ELF-1 (cell line): ENCODE measurements around the gene SYF2.
"Not testable (repeated sequence)": the region's sequence is repeated elsewhere in the genome, so short reads cannot be mapped to it uniquely, and the experiment has no call there.

Source experiments
- DNase-seq: peaks from one replicate; pipeline ENCODE4 v3.0.0-alpha.2; 2016; ENCODE audit warnings: low read depth, low spot score

The SYF2 gene

GRCh38 chr1:25246600-25247023, 14.3 kb upstream of the SYF2 start:
- DNase-seq, result no peak

- DNase-seq, result peak; percentile 48
Measured at GRCh38 chr1:25245809-25246599, 13.7 kb upstream of the SYF2 start.

GRCh38 chr1:25245393-25245792, 13.1 kb upstream of the SYF2 start:
- DNase-seq, result no peak

- DNase-seq, result no peak
Measured at GRCh38 chr1:25243907-25244306, 11.6 kb upstream of the SYF2 start.

GRCh38 chr1:25239681-25240541, 7.6 kb upstream of the SYF2 start:
- peak; percentile 98 for DNase-seq

GRCh38 chr1:25238046-25238445, 5.7 kb upstream of the SYF2 start:
- no peak for DNase-seq

GRCh38 chr1:25236261-25236660, 4.0 kb upstream of the SYF2 start:
- not testable (repeated sequence) for DNase-seq

GRCh38 chr1:25235411-25235810, 3.1 kb upstream of the SYF2 start:
- not testable (repeated sequence) for DNase-seq

- DNase-seq, result peak; percentile 92
Measured at GRCh38 chr1:25232866-25233784, 823 bp upstream of the SYF2 start.

GRCh38 chr1:25223471-25223870, 8.8 kb downstream of the SYF2 start:
- no peak for DNase-seq

- DNase-seq, result no peak
Measured at GRCh38 chr1:25222606-25223005, 9.7 kb downstream of the SYF2 start.

- DNase-seq, result no peak
Measured at GRCh38 chr1:25220666-25221065, 11.6 kb downstream of the SYF2 start.

GRCh38 chr1:25219661-25220251, 12.5 kb downstream of the SYF2 start:
- DNase-seq, result no peak

GRCh38 chr1:25217598-25218232, 14.6 kb downstream of the SYF2 start:
- no peak for DNase-seq

- DNase-seq, result no peak
Measured at GRCh38 chr1:25217015-25217414, 15.3 kb downstream of the SYF2 start.

- no peak for DNase-seq
Measured at GRCh38 chr1:25216123-25216522, 16.2 kb downstream of the SYF2 start.

GRCh38 chr1:25212725-25213124, 19.6 kb downstream of the SYF2 start:
- DNase-seq, result no peak

- no peak for DNase-seq
Measured at GRCh38 chr1:25210728-25211127, 21.6 kb downstream of the SYF2 start.

GRCh38 chr1:25209516-25209915, 22.8 kb downstream of the SYF2 start:
- no peak for DNase-seq

- DNase-seq, result no peak
Measured at GRCh38 chr1:25208561-25209222, 23.6 kb downstream of the SYF2 start.
